Chondrocyte (in vitro differentiated cells): ENCODE measurements around the gene ENPP4. TPM values are rescaled to one million over a fixed set of nuclear protein-coding genes. Genes with fewer than 3 reads are reported as not detected.
"Not testable (repeated sequence)": the region's sequence is repeated elsewhere in the genome, so short reads cannot be mapped to it uniquely, and the experiment has no call there.

Experiments used
- DNase-seq: peaks from one replicate; pipeline ENCODE4 v3.0.0; 2021; ENCODE audit warnings: mixed read lengths, low spot score
- H3K27ac Mint-ChIP-seq: one replicate; pipeline ENCODE4 v1.8.0; 2021; ENCODE audit warnings: mild to moderate bottlenecking, moderate library complexity, mixed read lengths; ENCODE audit not compliant: unreplicated experiment
- H3K27me3 Mint-ChIP-seq: 2 replicates; pipeline ENCODE4 v1.8.0; 2021; ENCODE audit warnings: low read depth, mixed read lengths
- H3K36me3 Mint-ChIP-seq: 2 replicates; pipeline ENCODE4 v1.8.0; 2021; ENCODE audit warnings: low read depth, mixed read lengths
- H3K4me1 Mint-ChIP-seq: 2 replicates; pipeline ENCODE4 v1.8.0; 2021; ENCODE audit warnings: low read depth, mild to moderate bottlenecking, mixed read lengths
- H3K4me3 Mint-ChIP-seq: one replicate; pipeline ENCODE4 v1.8.0; 2021; ENCODE audit warnings: mild to moderate bottlenecking, moderate library complexity, mixed read lengths; ENCODE audit not compliant: unreplicated experiment
- H3K9me3 Mint-ChIP-seq: 2 replicates; pipeline ENCODE4 v1.8.0; 2021; ENCODE audit warnings: low read depth, mixed read lengths
- long read RNA-seq: library from polyadenylated mRNA; stranded (forward); transcript quantifications from one replicate; pipeline ENCODE4 v2.0.0, GENCODE V29; 2021
- total RNA-seq: library from RNA; stranded (reverse); gene quantifications from 3 replicates; pipeline ENCODE4 v1.2.1, GENCODE V29; 2021
- TF ChIP-seq, protein P1 (sequence below): fragments of 200-600 bp; sonication (generic); IDR thresholded peaks from 2 replicates; pipeline ENCODE4 v1.5.0; 2021; ENCODE audit warnings: antibody characterized with exemption, mild to moderate bottlenecking, moderate library complexity

Gene ENPP4
- 3.5 to 4.9 TPM (median 4.4 TPM) in 3 replicates for total RNA-seq
- long read RNA-seq, full-length matches to known transcripts, result 6 of 10 reads
- long read RNA-seq, partial matches to known transcripts, result 2 of 10 reads
- long read RNA-seq, other reads (novel, unspliced or antisense), result 2 of 10 reads

DNA sequence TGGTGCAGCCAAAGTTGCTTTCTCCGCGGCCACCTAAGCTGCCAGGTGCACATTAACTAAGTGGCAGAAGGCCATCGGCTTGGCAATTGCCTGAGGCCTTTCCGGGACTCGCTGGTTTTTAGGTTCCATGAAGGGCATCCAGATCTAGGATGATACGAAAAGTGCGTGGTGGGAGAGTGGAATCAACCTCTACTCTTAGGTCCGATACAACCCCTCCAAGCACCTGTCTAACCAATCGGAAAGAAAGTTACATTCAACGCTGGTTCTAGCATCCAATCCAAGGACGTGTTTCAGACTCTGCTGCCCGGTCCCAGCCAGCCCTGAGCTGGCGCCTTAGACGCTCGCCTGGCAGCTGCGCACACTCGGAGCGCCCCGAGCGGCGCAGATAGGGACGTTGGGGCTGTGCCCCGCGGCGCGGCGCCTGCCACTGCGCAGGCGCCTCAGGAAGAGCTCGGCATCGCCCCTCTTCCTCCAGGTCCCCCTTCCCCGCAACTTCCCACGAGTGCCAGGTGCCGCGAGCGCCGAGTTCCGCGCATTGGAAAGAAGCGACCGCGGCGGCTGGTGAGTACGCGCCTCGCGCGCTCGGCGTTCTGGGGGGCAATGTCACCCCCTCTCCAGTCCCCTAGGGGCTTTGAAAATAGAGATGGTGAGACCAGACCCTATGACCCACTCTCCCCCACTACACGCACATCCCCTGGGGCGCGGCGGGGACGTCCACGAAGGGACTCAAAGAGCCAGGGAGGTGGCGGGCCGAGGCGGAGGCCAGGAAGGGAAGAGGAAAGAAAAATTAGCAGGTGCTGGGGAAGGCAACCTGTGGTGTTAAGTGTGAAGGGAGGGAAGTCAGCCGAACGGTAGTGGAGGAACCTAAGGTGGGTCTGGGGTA is at the start of gene ENPP4:
Gene ENPP4 (plus strand): TSS at position 361 of the 883 bp plus-strand sequence. CDS start 9,595 bp downstream, outside the sequence.
- H3K4me1 Mint-ChIP-seq, result peaks cover 12% of the 10 kb centered on the region
- TF ChIP-seq, protein P1, sequence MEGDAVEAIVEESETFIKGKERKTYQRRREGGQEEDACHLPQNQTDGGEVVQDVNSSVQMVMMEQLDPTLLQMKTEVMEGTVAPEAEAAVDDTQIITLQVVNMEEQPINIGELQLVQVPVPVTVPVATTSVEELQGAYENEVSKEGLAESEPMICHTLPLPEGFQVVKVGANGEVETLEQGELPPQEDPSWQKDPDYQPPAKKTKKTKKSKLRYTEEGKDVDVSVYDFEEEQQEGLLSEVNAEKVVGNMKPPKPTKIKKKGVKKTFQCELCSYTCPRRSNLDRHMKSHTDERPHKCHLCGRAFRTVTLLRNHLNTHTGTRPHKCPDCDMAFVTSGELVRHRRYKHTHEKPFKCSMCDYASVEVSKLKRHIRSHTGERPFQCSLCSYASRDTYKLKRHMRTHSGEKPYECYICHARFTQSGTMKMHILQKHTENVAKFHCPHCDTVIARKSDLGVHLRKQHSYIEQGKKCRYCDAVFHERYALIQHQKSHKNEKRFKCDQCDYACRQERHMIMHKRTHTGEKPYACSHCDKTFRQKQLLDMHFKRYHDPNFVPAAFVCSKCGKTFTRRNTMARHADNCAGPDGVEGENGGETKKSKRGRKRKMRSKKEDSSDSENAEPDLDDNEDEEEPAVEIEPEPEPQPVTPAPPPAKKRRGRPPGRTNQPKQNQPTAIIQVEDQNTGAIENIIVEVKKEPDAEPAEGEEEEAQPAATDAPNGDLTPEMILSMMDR, result peak; percentile 23
- DNase-seq, result peak; percentile 89
- peaks cover 27% of the 10 kb centered on the region for H3K27me3 Mint-ChIP-seq
- H3K36me3 Mint-ChIP-seq, result no peaks in the 10 kb centered on the region
- no peak within 1 kb of the TSS for H3K27ac Mint-ChIP-seq
- H3K9me3 Mint-ChIP-seq, result no peaks in the 10 kb centered on the region
- H3K4me3 Mint-ChIP-seq, result peak within 1 kb of the TSS; percentile 83

DNA sequence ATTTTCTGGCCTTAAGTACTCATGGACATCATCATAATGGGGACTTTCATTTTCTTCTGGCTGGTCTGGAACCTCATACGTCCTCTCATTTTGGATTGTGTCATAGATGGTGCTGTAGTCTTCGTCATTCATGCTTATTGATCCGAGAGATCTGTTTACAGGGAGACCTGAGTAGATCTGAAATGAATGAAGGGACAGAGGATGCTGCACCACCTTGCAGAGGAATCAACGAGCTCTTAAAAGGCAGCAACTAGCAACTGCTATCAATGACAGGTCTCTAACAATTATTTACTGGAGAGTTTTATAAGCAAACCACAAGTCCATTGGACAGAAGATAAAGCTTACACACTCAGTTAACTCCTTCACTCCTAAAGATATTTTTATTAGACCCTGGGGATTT is 49.7 kb upstream of the ENPP4 start:
- no peak overlapping the region for H3K27ac Mint-ChIP-seq
- no peak overlapping the region for H3K4me3 Mint-ChIP-seq
- peaks cover 5% of the 10 kb centered on the region for H3K9me3 Mint-ChIP-seq
- peaks cover 18% of the 10 kb centered on the region for H3K27me3 Mint-ChIP-seq
- TF ChIP-seq, protein P1, result no peak
- no peaks in the 10 kb centered on the region for H3K4me1 Mint-ChIP-seq
- DNase-seq, result no peak
- H3K36me3 Mint-ChIP-seq, result no peaks in the 10 kb centered on the region

GRCh38 chr6:46085688-46086087 is 44.1 kb upstream of the ENPP4 start:
- not testable (repeated sequence) for H3K27ac Mint-ChIP-seq, H3K4me3 Mint-ChIP-seq, DNase-seq, H3K36me3 Mint-ChIP-seq, H3K4me1 Mint-ChIP-seq
- Mint-ChIP-seq H3K9me3 (peaks cover 12% of the 10 kb centered on the region), H3K27me3 (peaks cover 34% of the 10 kb centered on the region)

DNA sequence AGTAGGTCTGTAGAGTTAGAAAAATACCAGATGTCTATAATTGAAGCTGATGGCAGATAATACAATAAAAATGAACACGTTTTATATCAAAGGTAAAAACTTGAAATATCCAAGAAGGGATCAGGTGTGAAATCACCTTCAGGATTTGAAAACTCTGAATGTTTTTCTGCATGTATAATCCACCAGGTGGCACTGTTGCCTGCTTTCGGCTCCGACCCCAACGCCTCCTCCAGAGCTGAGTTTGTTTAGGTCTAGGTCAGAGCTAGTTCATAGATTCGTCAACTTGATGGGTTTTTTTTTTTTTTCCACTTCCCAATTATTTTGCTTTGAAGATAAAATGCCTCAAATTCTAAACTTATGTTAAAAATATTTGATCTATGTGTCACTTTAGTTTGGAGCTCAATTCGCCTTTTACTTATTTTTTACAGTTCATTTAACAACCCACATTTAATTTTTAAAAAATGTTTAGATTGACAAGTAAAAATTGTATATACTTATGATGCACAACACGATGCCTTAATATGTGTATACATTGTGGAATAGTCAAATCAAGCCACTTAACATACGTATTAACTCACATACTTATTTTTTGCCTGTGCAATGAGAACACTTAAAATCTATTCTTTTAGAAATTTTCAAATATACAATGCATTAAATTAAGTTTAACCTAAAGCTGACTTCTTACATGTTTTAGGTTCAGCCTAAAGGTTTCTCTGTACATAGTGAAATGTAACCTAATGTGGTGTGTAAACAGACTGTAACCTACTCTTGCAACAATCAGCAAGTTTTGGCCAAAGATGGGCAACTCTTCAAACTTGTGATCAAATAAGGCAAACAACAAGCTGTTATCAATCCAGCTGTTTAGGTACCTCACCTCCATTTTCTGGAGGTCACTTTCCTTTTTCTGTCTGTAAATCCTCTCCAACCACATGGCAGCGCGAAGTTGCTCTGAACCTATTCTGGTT is 39.4 kb upstream of the ENPP4 start:
- Mint-ChIP-seq H3K27ac (no peak overlapping the region), H3K9me3 (peaks cover 25% of the 10 kb centered on the region), H3K4me3 (no peak overlapping the region), H3K27me3 (peaks cover 36% of the 10 kb centered on the region), H3K4me1 (no peaks in the 10 kb centered on the region), H3K36me3 (no peaks in the 10 kb centered on the region)
- TF ChIP-seq, protein P1, result peak; percentile 97
- DNase-seq, result no peak

- DNase-seq, result no peak
- Mint-ChIP-seq H3K27me3 (peaks cover 34% of the 10 kb centered on the region), H3K9me3 (peaks cover 32% of the 10 kb centered on the region), H3K4me3 (no peak overlapping the region), H3K4me1 (no peaks in the 10 kb centered on the region), H3K36me3 (no peaks in the 10 kb centered on the region), H3K27ac (no peak overlapping the region)
- TF ChIP-seq, protein P1, result no peak
These were observed 38.7 kb upstream of the ENPP4 start for GRCh38 chr6:46091080-46091478.
